Measurements from ENCODE around the gene FHIP1A.

The FHIP1A gene

DNA sequence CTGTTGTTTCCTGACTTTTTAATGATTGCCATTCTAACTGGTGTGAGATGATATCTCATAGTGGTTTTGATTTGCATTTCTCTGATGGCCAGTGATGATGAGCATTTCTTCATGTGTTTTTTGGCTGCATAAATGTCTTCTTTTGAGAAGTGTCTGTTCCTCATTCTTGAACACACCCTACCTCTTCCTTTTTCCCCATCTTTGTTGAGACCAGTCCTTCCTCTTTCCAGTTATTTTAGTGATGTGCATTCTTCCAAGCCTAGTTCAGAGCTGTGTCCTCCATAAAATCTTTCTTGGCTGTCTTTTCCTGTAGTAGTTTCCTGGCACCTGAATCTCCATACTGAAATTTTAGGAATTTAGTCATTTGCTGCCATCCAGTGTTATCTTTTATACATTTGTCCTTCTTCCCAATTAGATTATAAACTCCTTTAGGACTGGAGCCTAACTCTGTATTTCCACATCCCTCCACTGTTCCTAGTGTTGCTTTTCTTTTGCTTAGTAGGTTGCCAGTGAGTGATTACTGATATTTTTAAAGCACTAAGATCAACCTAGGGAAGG lies 11.4 kb downstream of the FHIP1A start:
- no peak for DNase-seq
- H4K20me1 ChIP-seq (ENCODE audit: insufficient read depth, low read length): no peaks in the 10 kb centered on the region
- H3F3A ChIP-seq (ENCODE audit: insufficient read depth, low read length): no peaks in the 10 kb centered on the region
- no peaks in the 10 kb centered on the region for H3K79me2 ChIP-seq (ENCODE audit: low read length)
- no peak overlapping the region for H2AFZ ChIP-seq (ENCODE audit: low read length)
- no peaks in the 10 kb centered on the region for H3K9me2 ChIP-seq (replicated peaks; ENCODE audit: insufficient read depth, low read length)
- no peaks in the 10 kb centered on the region for H3K36me3 ChIP-seq (replicated peaks; ENCODE audit: insufficient read depth, low read length)
- no peak overlapping the region for H3K9ac ChIP-seq (ENCODE audit: low read length)
- H3K27me3 ChIP-seq (replicated peaks; ENCODE audit: insufficient read depth, low read length): no peaks in the 10 kb centered on the region
- no peak overlapping the region for H3K4me3 ChIP-seq (ENCODE audit: low read length)
- no peak overlapping the region for H3K27ac ChIP-seq (ENCODE audit: low read length)
- TF ChIP-seq EZH2phosphoT487 (IDR thresholded peaks at IDR 0.05; ENCODE audit: low read length): no peak
- TF ChIP-seq EZH2 (optimal IDR thresholded peaks at IDR 0.05; ENCODE audit: low read depth, low read length): no peak
- no peak for TF ChIP-seq CTCF (IDR thresholded peaks at IDR 0.05; ENCODE audit: low read length)
- H3K4me1 ChIP-seq (ENCODE audit: low read length): no peaks in the 10 kb centered on the region
- no peak overlapping the region for H3K4me2 ChIP-seq (ENCODE audit: low read depth, low read length)
- H3K9me3 ChIP-seq (replicated peaks; ENCODE audit: insufficient read depth, low read length): no peaks in the 10 kb centered on the region

GRCh38 chr4:151422854-151423253 lies 13.9 kb downstream of the FHIP1A start:
- no peak overlapping the region for H3K9ac ChIP-seq (ENCODE audit: low read length)
- no peaks in the 10 kb centered on the region for H3K36me3 ChIP-seq (replicated peaks; ENCODE audit: insufficient read depth, low read length)
- H3K4me1 ChIP-seq (ENCODE audit: low read length): no peaks in the 10 kb centered on the region
- H3K4me2 ChIP-seq (ENCODE audit: low read depth, low read length): no peak overlapping the region
- DNase-seq: no peak
- no peaks in the 10 kb centered on the region for H4K20me1 ChIP-seq (ENCODE audit: insufficient read depth, low read length)
- no peak overlapping the region for H3K4me3 ChIP-seq (ENCODE audit: low read length)
- TF ChIP-seq EZH2 (optimal IDR thresholded peaks at IDR 0.05; ENCODE audit: low read depth, low read length): no peak
- TF ChIP-seq CTCF (IDR thresholded peaks at IDR 0.05; ENCODE audit: low read length): no peak
- TF ChIP-seq EZH2phosphoT487 (IDR thresholded peaks at IDR 0.05; ENCODE audit: low read length): no peak
- H3K9me2 ChIP-seq (replicated peaks; ENCODE audit: insufficient read depth, low read length): no peaks in the 10 kb centered on the region
- H3K79me2 ChIP-seq (ENCODE audit: low read length): no peaks in the 10 kb centered on the region
- H3K9me3 ChIP-seq (replicated peaks; ENCODE audit: insufficient read depth, low read length): no peaks in the 10 kb centered on the region
- H3F3A ChIP-seq (ENCODE audit: insufficient read depth, low read length): no peaks in the 10 kb centered on the region
- H3K27ac ChIP-seq (ENCODE audit: low read length): no peak overlapping the region
- no peak overlapping the region for H2AFZ ChIP-seq (ENCODE audit: low read length)
- H3K27me3 ChIP-seq (replicated peaks; ENCODE audit: insufficient read depth, low read length): no peaks in the 10 kb centered on the region

DNA sequence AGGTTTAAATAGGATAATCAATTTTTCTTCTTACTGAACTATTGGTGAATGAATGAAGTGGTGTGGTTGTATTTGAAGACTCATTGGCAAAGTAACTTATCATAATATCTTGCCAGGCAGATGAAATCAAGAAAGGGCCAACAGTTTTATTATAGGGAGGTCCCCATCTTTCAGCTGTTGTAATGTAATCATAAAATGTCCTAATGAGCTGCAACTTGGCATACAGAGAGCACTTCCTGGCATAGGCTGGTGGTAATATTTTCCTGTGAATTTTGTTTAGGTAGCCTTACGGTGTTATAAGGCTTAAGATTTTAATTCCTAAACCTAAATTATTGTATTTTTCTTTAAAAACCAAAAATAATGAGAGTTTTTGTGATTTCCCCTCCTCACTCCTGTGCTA lies 17.5 kb downstream of the FHIP1A start:
- Histone ChIP-seq H3F3A (ENCODE audit: insufficient read depth, low read length) (no peaks in the 10 kb centered on the region), H3K36me3 (replicated peaks; ENCODE audit: insufficient read depth, low read length) (no peaks in the 10 kb centered on the region), H3K79me2 (ENCODE audit: low read length) (no peaks in the 10 kb centered on the region), H4K20me1 (ENCODE audit: insufficient read depth, low read length) (no peaks in the 10 kb centered on the region), H3K9me3 (replicated peaks; ENCODE audit: insufficient read depth, low read length) (no peaks in the 10 kb centered on the region), H3K27ac (ENCODE audit: low read length) (no peak overlapping the region), H3K4me3 (ENCODE audit: low read length) (no peak overlapping the region), H3K9me2 (replicated peaks; ENCODE audit: insufficient read depth, low read length) (no peaks in the 10 kb centered on the region), H3K4me2 (ENCODE audit: low read depth, low read length) (no peak overlapping the region), H3K4me1 (ENCODE audit: low read length) (peaks cover 3% of the 10 kb centered on the region; the same call in 1 of the 2 replicates), H3K27me3 (replicated peaks; ENCODE audit: insufficient read depth, low read length) (no peaks in the 10 kb centered on the region), H2AFZ (ENCODE audit: low read length) (no peak overlapping the region), H3K9ac (ENCODE audit: low read length) (no peak overlapping the region)
- DNase-seq: no peak
- TF ChIP-seq EZH2 (optimal IDR thresholded peaks at IDR 0.05; ENCODE audit: low read depth, low read length) (no peak), CTCF (IDR thresholded peaks at IDR 0.05; ENCODE audit: low read length) (no peak), EZH2phosphoT487 (IDR thresholded peaks at IDR 0.05; ENCODE audit: low read length) (no peak)

Data from MM.1S (cell line).